Measurements from ENCODE around the gene POP4.

DNA sequence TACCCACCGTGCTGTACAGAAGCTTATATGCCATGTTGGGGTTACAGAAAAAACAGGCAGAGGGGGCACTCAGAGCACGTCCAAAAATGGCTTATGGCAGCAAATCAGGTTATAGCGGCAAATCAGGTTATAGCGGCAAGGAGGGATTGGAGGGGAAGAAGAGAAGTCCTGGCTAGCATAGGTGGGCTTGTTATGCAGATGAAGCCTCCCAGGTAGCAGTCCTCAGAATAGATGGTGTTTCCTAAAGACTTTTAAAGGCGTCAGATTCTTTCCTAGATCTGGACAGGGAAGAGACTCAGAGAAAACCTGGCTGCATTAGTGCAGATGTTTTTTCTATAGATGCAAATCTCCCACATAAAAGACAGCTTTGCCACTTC, 39.4 kb downstream of the POP4 start:
- no peak for TF ChIP-seq GATA2 (IDR thresholded peaks at IDR 0.05; ENCODE audit: low read depth, low read length)
- no peak for TF ChIP-seq GATA3 (IDR thresholded peaks at IDR 0.05; ENCODE audit: low read depth, low read length)
